ENCODE results near the gene C16orf82. TPM values are rescaled to one million over a fixed set of nuclear protein-coding genes. Genes with fewer than 3 reads are reported as not detected.

C16orf82 gene
- polyA plus RNA-seq, 1 experiment: not detected

GRCh38 chr16:27111486-27111885 is 44.8 kb downstream of the C16orf82 start:
- DNase-seq (ENCODE audit: low read depth): no peak
- no peaks in the 10 kb centered on the region for H3K27me3 ChIP-seq (ENCODE audit: control insufficient read depth, insufficient read depth, low read length)
- POLR2A ChIA-PET: no interaction called here
- H3K36me3 ChIP-seq (ENCODE audit: control insufficient read depth, insufficient read depth, low read length): no peaks in the 10 kb centered on the region
- TF ChIP-seq CTCF (IDR thresholded peaks at IDR 0.05; ENCODE audit: insufficient read depth, low read depth, low read length): no peak
- H3K4me3 ChIP-seq (ENCODE audit: low read depth, low read length): no peak overlapping the region
- CTCF ChIA-PET: interaction anchor here (2.1 to 2.3 kb wide), 4 partner anchors 10 to 1878 kb away, joined by 5 to 11 read pairs (median 9); no protein-coding TSS in a partner anchor

- H3K4me3 ChIP-seq (ENCODE audit: low read depth, low read length): no peak overlapping the region
- no peaks in the 10 kb centered on the region for H3K36me3 ChIP-seq (ENCODE audit: control insufficient read depth, insufficient read depth, low read length)
- ChIA-PET CTCF (interaction anchor here (0.6 to 1.5 kb wide), 2 partner anchors 149 to 1835 kb away, joined by 3 to 4 read pairs; no protein-coding TSS in a partner anchor), POLR2A (no interaction called here)
- no peak for DNase-seq (ENCODE audit: low read depth)
- H3K27me3 ChIP-seq (ENCODE audit: control insufficient read depth, insufficient read depth, low read length): no peaks in the 10 kb centered on the region
- TF ChIP-seq CTCF (IDR thresholded peaks at IDR 0.05; ENCODE audit: insufficient read depth, low read depth, low read length): no peak
Observed at GRCh38 chr16:27112093-27112811, 45.5 kb downstream of the C16orf82 start.

- no peak for DNase-seq (ENCODE audit: low read depth)
- no peaks in the 10 kb centered on the region for H3K27me3 ChIP-seq (ENCODE audit: control insufficient read depth, insufficient read depth, low read length)
- no peak for TF ChIP-seq CTCF (IDR thresholded peaks at IDR 0.05; ENCODE audit: insufficient read depth, low read depth, low read length)
- no peak overlapping the region for H3K4me3 ChIP-seq (ENCODE audit: low read depth, low read length)
- POLR2A ChIA-PET: no interaction called here
- H3K36me3 ChIP-seq (ENCODE audit: control insufficient read depth, insufficient read depth, low read length): no peaks in the 10 kb centered on the region
- CTCF ChIA-PET: interaction anchor here (1.5 kb wide), 1 partner anchor 150 kb away, joined by 4 read pairs; no protein-coding TSS in a partner anchor
Observed at GRCh38 chr16:27113341-27113841, 46.7 kb downstream of the C16orf82 start.

- no peak for TF ChIP-seq CTCF (IDR thresholded peaks at IDR 0.05; ENCODE audit: insufficient read depth, low read depth, low read length)
- DNase-seq (ENCODE audit: low read depth): no peak
- H3K36me3 ChIP-seq (ENCODE audit: control insufficient read depth, insufficient read depth, low read length): no peaks in the 10 kb centered on the region
- CTCF ChIA-PET: no interaction called here
- H3K27me3 ChIP-seq (ENCODE audit: control insufficient read depth, insufficient read depth, low read length): no peaks in the 10 kb centered on the region
- POLR2A ChIA-PET: no interaction called here
- H3K4me3 ChIP-seq (ENCODE audit: low read depth, low read length): no peak overlapping the region
Observed at GRCh38 chr16:27114006-27114405, 47.3 kb downstream of the C16orf82 start.

DNA sequence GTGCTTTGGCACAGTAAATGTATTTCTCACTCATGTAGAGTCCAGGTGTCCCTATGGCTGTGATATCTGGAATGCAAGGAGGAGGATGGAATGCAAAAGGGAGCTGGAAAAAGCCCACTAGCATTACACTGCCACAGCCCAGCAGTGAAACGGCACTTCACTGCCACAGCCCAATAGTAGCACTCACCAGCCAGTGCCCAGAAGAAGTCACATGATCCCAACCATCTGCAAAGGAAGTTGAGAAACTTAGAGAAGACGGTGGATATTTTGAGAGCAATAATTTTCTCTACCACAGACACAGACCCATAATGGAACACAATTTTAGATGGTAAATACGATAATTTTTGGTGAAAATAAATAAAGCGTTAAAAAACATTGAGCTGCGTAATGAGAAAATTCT is 51.8 kb downstream of the C16orf82 start:
- POLR2A ChIA-PET: interaction anchor here (0.6 kb wide), 1 partner anchor 754 kb away, joined by 9 read pairs; no protein-coding TSS in a partner anchor
- Histone ChIP-seq H3K36me3 (ENCODE audit: control insufficient read depth, insufficient read depth, low read length) (no peaks in the 10 kb centered on the region), H3K4me3 (ENCODE audit: low read depth, low read length) (no peak overlapping the region), H3K27me3 (ENCODE audit: control insufficient read depth, insufficient read depth, low read length) (no peaks in the 10 kb centered on the region)
- no peak for DNase-seq (ENCODE audit: low read depth)
- CTCF ChIA-PET: no interaction called here
- no peak for TF ChIP-seq CTCF (IDR thresholded peaks at IDR 0.05; ENCODE audit: insufficient read depth, low read depth, low read length)

Other genes with a start within 250 kb of the C16orf82 start
- gene KDM8, start 136.6 kb downstream of the C16orf82 start, polyA plus RNA-seq (2011; rRNA removed): 2.0 and 3.7 TPM in 2 replicates
- 31.7 and 34.3 TPM in 2 replicates for gene NSMCE1, start 201.8 kb downstream of the C16orf82 start, polyA plus RNA-seq (2011; rRNA removed)
- gene IL4R, start 247.0 kb downstream of the C16orf82 start, polyA plus RNA-seq (2011; rRNA removed): 17.3 and 25.4 TPM in 2 replicates